HG02798 (cell line): ENCODE data around the gene GLTP.

Experiments used
- ATAC-seq: cut with Tn5 transposase; IDR thresholded peaks from one replicate; pipeline ENCODE4 v1.9.1; 2021; ENCODE audit warnings: mild to moderate bottlenecking; ENCODE audit not compliant: unreplicated experiment, poor library complexity

The GLTP gene

GRCh38 chr12:109847142-109847735, 33.1 kb downstream of the GLTP start:
- no peak for ATAC-seq

- ATAC-seq = no peak
Observed at GRCh38 chr12:109845824-109846205, 34.5 kb downstream of the GLTP start.

- ATAC-seq = peak; percentile 88
Observed at GRCh38 chr12:109844983-109845823, 35.1 kb downstream of the GLTP start.

- ATAC-seq = no peak
Observed at GRCh38 chr12:109844091-109844490, 36.2 kb downstream of the GLTP start.

- no peak for ATAC-seq
Observed at GRCh38 chr12:109842021-109842420, 38.3 kb downstream of the GLTP start.

- no peak for ATAC-seq
Observed at GRCh38 chr12:109841356-109841755, 39.0 kb downstream of the GLTP start.

- ATAC-seq = no peak
Observed at GRCh38 chr12:109840305-109841074, 39.9 kb downstream of the GLTP start.

GRCh38 chr12:109839444-109839843, 40.9 kb downstream of the GLTP start:
- ATAC-seq = no peak

GRCh38 chr12:109836916-109837315, 43.4 kb downstream of the GLTP start:
- ATAC-seq = no peak

- no peak for ATAC-seq
Observed at GRCh38 chr12:109835827-109836226, 44.5 kb downstream of the GLTP start.

- ATAC-seq = no peak
Observed at GRCh38 chr12:109833307-109834189, 46.8 kb downstream of the GLTP start, which contains the start of gene TRPV4. TSS of gene TRPV4 (minus strand) at chr12:109833398. CDS start at chr12:109814796, 18,602 bp downstream.

GRCh38 chr12:109832541-109833306, 47.6 kb downstream of the GLTP start:
- no peak for ATAC-seq

- ATAC-seq = no peak
Observed at GRCh38 chr12:109831929-109832328, 48.4 kb downstream of the GLTP start.

GRCh38 chr12:109831365-109831764, 49.0 kb downstream of the GLTP start:
- ATAC-seq = no peak

- no peak for ATAC-seq
Observed at GRCh38 chr12:109830718-109831117, 49.6 kb downstream of the GLTP start.

- ATAC-seq = no peak
Observed at GRCh38 chr12:109830267-109830666, 50.1 kb downstream of the GLTP start.

GRCh38 chr12:109829667-109830066, 50.7 kb downstream of the GLTP start:
- no peak for ATAC-seq

GRCh38 chr12:109828754-109829511, 51.4 kb downstream of the GLTP start:
- no peak for ATAC-seq
